ENCODE measurements around the gene DPH7. TPM values are rescaled to one million over a fixed set of nuclear protein-coding genes. Genes with fewer than 3 reads are reported as not detected.
A peak's percentile ranks its signal among the peaks of the same experiment; 100 is the strongest.

The DPH7 gene
- total and polyA plus RNA-seq, 7 donors, result 6.5 to 43.6 (median 28.9) TPM

GRCh38 chr9:137612741-137613142 lies 34.0 kb upstream of the DPH7 start:
- Histone ChIP-seq H3K36me3 (peaks cover 15 to 35% (median 20%) of the 10 kb centered on the region in 4 donors), H3K27ac (peak overlapping the region in 2 of 4 donors; percentile 38 to 46), H3K27me3 (no peaks in the 10 kb centered on the region), H3K4me1 (peaks cover 0 to 27% (median 22%) of the 10 kb centered on the region in 4 donors), H3K9me3 (no peaks in the 10 kb centered on the region), H3K4me3 (no peak overlapping the region)
- TF ChIP-seq POLR2AphosphoS5 (IDR thresholded peaks at IDR 0.05) (no peak), POLR2A (IDR thresholded peaks at IDR 0.05) (no peak), CTCF (IDR thresholded peaks at IDR 0.05) (no peak), EP300 (IDR thresholded peaks at IDR 0.05) (no peak)
- no peak for DNase-seq
- WGBS, 2 donors, result 53 to 78% methylated on average over 8 of the region's 8 CpGs
- intact Hi-C loops (cut with DNase I), result no loop called here

- 13 to 46% methylated on average over 21 of the region's 21 CpGs for WGBS, 2 donors
- intact Hi-C loops (cut with DNase I), result no loop called here
- peak in 1 of 2 donors; percentile 45 for TF ChIP-seq POLR2A (IDR thresholded peaks at IDR 0.05)
- no peak for TF ChIP-seq EP300 (IDR thresholded peaks at IDR 0.05)
- no peak for TF ChIP-seq CTCF (IDR thresholded peaks at IDR 0.05)
- peak in 2 of 4 donors; percentile 15 to 42 for TF ChIP-seq POLR2AphosphoS5 (IDR thresholded peaks at IDR 0.05)
- no peaks in the 10 kb centered on the region for H3K27me3 ChIP-seq
- DNase-seq, result no peak
- no peak overlapping the region for H3K4me3 ChIP-seq
- no peaks in the 10 kb centered on the region for H3K9me3 ChIP-seq
- H3K27ac ChIP-seq, result peak overlapping the region in 2 of 4 donors; percentile 38 to 46
- peaks cover 15 to 32% (median 20%) of the 10 kb centered on the region in 4 donors for H3K36me3 ChIP-seq
- peaks cover 0 to 27% (median 22%) of the 10 kb centered on the region in 4 donors for H3K4me1 ChIP-seq
Observed at GRCh38 chr9:137611623-137612609, 33.2 kb upstream of the DPH7 start.

- peaks cover 15 to 26% (median 20%) of the 10 kb centered on the region in 4 donors for H3K36me3 ChIP-seq
- no peaks in the 10 kb centered on the region for H3K27me3 ChIP-seq
- H3K27ac ChIP-seq, result no peak overlapping the region
- H3K4me1 ChIP-seq, result peaks cover 0 to 33% (median 26%) of the 10 kb centered on the region in 4 donors
- H3K4me3 ChIP-seq, result no peak overlapping the region
- TF ChIP-seq POLR2A (IDR thresholded peaks at IDR 0.05) (no peak), POLR2AphosphoS5 (IDR thresholded peaks at IDR 0.05) (no peak), CTCF (IDR thresholded peaks at IDR 0.05) (no peak), EP300 (IDR thresholded peaks at IDR 0.05) (no peak)
- WGBS, 2 donors, result 77 to 85% methylated on average over 6 of the region's 6 CpGs
- DNase-seq, result no peak
- intact Hi-C loops (cut with DNase I), result no loop called here
- H3K9me3 ChIP-seq, result no peaks in the 10 kb centered on the region
Observed at GRCh38 chr9:137610944-137611343, 32.2 kb upstream of the DPH7 start.

- peaks cover 0 to 41% (median 30%) of the 10 kb centered on the region in 4 donors for H3K4me1 ChIP-seq
- H3K4me3 ChIP-seq, result peak overlapping the region in 2 of 4 donors; percentile 97 to 99
- no peak for DNase-seq
- intact Hi-C loops (cut with DNase I), result loop anchor here (5.0 to 10.0 kb wide), 2 partner anchors 55 to 152 kb away; partner anchors contain the start of genes MRPL41, NSMF and PNPLA7
- no peak overlapping the region for H3K27ac ChIP-seq
- H3K9me3 ChIP-seq, result no peaks in the 10 kb centered on the region
- H3K27me3 ChIP-seq, result no peaks in the 10 kb centered on the region
- TF ChIP-seq POLR2A (IDR thresholded peaks at IDR 0.05), result no peak
- no peak for TF ChIP-seq CTCF (IDR thresholded peaks at IDR 0.05)
- no peak for TF ChIP-seq EP300 (IDR thresholded peaks at IDR 0.05)
- TF ChIP-seq POLR2AphosphoS5 (IDR thresholded peaks at IDR 0.05), result no peak
- WGBS, 2 donors, result 22 to 60% methylated on average over 17 of the region's 17 CpGs
- no peaks in the 10 kb centered on the region for H3K36me3 ChIP-seq
Observed at GRCh38 chr9:137607141-137607857, 28.6 kb upstream of the DPH7 start.

Measured in sigmoid colon (tissue), 7 donors.